Effector CD8-positive, alpha-beta T cell (primary cell): ENCODE data around the gene CISD1.

ENCODE experiments used
- DNase-seq: peaks from one replicate; lab custom pipeline; 2025; lab: John Stamatoyannopoulos, UW

The CISD1 gene

GRCh38 chr10:58265249-58265648, 3.7 kb upstream of the CISD1 start:
- no peak for DNase-seq

- no peak for DNase-seq
Measured at GRCh38 chr10:58266003-58266825, 2.7 kb upstream of the CISD1 start.

- DNase-seq = peak; percentile 36
Measured at GRCh38 chr10:58266826-58267712, 1.9 kb upstream of the CISD1 start.

- peak; percentile 93 for DNase-seq
Measured at GRCh38 chr10:58267713-58268453, 1.1 kb upstream of the CISD1 start, which contains the start of gene IPMK. IPMK (minus strand) TSS chr10:58267894; CDS start chr10:58267611, 283 bp downstream.

- no peak for DNase-seq
Measured at GRCh38 chr10:58268454-58268945, 462 bp upstream of the CISD1 start.

- no peak for DNase-seq
Measured at GRCh38 chr10:58269782-58270290, 874 bp downstream of the CISD1 start.

- DNase-seq = no peak
Measured at GRCh38 chr10:58275261-58275660, 6.3 kb downstream of the CISD1 start.

GRCh38 chr10:58275908-58276307, 6.9 kb downstream of the CISD1 start:
- DNase-seq = no peak

GRCh38 chr10:58278274-58278961, 9.5 kb downstream of the CISD1 start:
- DNase-seq = no peak

GRCh38 chr10:58278962-58279307, 10.0 kb downstream of the CISD1 start:
- no peak for DNase-seq

GRCh38 chr10:58280477-58280876, 11.5 kb downstream of the CISD1 start:
- DNase-seq = no peak

- no peak for DNase-seq
Measured at GRCh38 chr10:58281092-58281752, 12.3 kb downstream of the CISD1 start.

- no peak for DNase-seq
Measured at GRCh38 chr10:58282615-58283014, 13.7 kb downstream of the CISD1 start.

- peak; percentile 0 for DNase-seq
Measured at GRCh38 chr10:58291538-58292174, 22.7 kb downstream of the CISD1 start.

GRCh38 chr10:58293989-58294388, 25.0 kb downstream of the CISD1 start:
- DNase-seq = no peak

- DNase-seq = peak; percentile 34
Measured at GRCh38 chr10:58299580-58299979, 30.6 kb downstream of the CISD1 start.

GRCh38 chr10:58300676-58301075, 31.7 kb downstream of the CISD1 start:
- no peak for DNase-seq

- DNase-seq = no peak
Measured at GRCh38 chr10:58302254-58302653, 33.3 kb downstream of the CISD1 start.

- DNase-seq = no peak
Measured at GRCh38 chr10:58304099-58304633, 35.2 kb downstream of the CISD1 start.

- DNase-seq = no peak
Measured at GRCh38 chr10:58305821-58306220, 36.9 kb downstream of the CISD1 start.
